CD4-positive, alpha-beta T cell treated with Interleukin-6 at 100 ng/mL for 8 hours (primary cell): ENCODE results near the gene CIAO2B.
"Not testable (repeated sequence)": the region's sequence is repeated elsewhere in the genome, so short reads cannot be mapped to it uniquely, and the experiment has no call there.

ENCODE experiments used
- DNase-seq: peaks from one replicate; pipeline ENCODE4 v3.0.0-alpha.2; 2020; ENCODE audit warnings: mixed read lengths, low spot score

Gene CIAO2B

DNA sequence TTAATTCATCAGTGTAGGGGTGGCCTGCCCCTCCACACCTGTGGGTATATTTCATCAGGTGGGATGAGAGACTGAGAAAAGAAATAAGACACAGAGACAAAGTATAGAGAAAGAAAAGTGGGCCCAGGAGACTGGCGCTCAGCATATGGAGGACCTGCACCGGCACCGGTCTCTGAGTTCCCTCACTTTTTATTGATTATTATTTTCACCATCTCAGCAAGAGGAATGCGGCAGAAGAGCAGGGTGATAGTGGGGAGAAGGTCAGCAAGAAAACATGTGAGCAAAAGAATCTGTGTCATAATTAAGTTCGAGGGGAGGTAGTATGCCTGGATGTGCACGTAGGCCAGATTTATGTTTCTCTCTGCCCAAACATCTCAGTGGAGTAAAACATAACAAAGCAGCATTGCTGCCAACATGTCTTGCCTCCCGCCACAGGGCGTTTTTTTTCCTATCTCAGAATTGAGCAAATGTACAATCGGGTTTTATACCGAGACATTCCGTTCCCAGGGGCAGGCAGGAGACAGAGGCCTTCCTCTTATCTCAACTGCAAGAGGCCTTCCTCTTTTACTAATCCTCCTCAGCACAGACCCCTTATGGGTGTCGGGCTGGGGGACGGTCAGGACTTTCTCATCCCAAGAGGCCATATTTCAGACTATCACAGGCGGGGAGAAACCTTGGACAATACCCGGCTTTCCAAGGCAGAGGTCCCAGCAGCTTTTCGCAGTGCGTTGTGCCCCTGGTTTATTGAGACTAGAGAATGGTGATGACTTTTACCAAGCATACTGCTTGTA is 21.4 kb upstream of the CIAO2B start:
- DNase-seq: not testable (repeated sequence)

DNA sequence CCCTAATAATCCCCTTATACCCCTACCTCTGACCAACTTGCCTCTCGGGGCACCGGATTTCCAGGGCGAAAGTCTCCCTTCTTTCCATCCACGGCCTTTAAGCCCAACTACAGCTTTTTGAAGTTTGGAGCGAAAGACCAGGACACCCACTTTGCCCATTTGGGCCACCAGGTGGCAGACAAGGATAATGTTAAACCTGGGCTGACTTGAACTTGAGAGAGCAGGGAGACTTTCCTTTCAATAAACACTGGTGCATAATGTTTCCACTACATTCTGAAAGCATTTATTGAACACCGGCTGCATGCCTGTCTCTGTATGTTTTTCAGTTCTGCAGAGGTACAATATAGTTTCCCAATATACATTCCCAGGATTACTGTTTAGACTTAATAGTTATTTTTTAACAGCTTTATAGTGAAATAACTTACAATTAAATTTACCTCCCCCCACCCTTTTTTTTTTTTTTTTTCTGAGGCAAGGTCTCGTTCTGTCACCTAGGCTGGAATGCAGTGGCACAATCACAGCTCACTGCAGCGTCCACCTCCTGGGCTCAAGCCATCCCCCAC is 20.0 kb upstream of the CIAO2B start:
- peak; percentile 70 for DNase-seq

DNA sequence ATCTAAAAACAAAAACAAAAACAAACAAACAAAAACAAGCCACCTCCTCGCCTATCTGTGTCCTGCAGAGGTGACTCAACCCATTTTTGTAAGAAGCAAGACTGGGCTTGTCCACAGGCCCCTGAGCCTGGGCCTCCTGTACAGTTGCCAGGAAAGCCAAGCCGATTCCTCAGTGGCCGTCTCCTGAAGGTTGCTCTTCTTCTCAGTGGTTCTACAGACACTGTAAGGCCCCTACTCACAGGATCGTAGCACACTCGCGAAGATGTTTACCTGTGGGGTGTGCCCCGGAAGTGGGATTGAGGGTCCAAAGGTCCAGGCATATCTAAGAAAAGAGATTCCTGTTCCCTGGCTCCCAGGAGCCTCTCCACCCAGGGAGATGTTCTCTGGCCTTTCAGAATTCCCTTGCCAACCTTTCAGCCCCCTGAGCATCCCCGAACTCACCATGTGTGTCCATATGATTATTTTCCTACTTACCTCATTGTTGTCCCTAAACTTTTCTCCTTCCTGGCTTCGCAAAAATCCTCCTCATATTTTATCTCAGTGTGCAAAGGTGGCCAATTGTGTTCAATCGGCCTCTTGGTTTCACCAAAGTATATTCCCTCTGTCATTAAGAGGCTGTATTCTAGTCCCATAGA is 19.4 kb upstream of the CIAO2B start:
- DNase-seq: no peak

DNA sequence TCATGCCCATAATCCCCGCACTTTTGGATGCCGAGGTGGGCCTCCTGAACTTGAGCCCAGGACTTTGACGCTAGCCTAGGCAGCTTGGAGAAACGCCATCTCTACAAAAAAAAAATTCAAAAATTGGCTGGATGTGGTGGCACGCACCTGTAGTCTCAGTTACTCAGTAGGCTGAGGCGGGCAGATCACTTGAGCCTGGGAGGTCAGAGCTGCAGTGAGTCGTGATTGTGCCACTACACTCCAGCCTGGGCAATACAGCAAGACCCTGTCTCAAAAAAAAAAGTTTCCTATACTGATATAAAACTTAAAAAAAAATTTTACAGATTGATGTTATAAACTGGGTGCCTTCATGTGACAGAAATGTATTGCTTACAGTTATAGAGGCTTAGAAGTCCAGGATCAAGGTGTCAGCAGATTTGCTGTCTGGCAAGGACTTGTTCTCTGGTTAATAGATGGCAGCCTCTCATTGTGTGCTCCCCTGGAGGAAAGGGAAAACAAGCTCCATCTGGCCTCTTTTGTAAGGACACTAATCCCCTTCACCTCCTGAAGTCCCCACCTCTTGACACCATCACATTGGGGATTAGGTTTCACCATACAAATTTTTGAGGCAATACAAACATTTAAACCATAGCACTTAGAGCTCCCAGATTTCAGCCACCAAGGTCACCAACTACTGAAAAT is 18.4 kb upstream of the CIAO2B start:
- DNase-seq: no peak

DNA sequence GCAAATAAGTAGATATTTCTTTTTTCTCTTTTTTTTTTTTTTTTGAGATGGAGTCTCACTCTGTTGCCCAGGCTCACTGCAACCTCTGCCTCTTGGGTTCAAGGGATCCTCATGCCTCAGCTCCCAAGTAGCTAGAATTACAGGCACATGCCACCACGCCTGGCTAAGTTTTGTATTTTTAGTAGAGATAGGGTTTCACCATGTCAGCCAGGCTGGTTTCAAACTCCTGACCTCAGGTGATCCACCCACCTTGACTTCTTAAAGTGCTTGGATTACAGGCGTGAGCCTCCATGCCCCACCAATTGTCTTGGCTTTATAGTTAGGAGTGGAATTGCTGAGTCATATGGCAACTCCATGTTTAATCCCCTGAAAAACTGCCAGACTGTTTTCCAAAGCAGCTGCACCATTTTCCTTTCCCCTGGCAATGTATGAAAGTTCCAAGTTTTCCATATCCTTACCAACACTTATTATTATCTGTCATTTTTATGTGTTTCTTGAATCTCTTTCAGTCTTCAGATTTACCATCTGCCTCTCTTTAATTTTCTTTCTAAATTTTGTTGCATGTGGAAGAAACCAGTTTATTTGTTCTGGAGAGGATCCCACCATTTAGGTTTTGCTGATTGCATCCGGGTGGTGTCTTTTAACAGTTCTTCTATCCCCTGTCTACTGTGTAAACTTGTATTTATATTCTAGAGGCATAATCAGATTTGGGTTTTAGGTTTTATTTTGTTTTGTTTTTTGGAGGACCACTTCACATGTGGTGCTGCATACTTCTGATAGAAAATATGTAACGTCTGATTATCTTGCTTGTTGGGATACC is 17.0 kb upstream of the CIAO2B start:
- DNase-seq: no peak

DNA sequence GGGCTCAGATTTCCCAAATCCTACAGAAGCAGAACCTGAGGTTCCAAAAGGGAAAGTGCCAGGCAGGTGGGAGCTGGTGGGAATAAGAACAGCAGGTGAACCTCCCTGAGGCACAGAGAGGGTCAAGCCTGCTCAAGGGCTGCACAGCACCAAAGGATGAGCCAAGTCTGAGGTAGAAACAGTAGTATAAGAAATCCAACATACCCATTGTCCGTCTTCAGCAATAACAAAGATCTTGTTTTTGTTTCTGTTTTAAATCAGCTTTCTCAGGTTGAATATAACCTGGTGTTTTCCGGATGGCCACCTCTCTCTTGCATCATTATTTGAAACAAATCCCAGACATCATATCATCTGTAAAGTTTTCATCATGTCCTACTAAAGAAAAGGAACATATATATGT is 16.2 kb upstream of the CIAO2B start:
- DNase-seq: no peak

DNA sequence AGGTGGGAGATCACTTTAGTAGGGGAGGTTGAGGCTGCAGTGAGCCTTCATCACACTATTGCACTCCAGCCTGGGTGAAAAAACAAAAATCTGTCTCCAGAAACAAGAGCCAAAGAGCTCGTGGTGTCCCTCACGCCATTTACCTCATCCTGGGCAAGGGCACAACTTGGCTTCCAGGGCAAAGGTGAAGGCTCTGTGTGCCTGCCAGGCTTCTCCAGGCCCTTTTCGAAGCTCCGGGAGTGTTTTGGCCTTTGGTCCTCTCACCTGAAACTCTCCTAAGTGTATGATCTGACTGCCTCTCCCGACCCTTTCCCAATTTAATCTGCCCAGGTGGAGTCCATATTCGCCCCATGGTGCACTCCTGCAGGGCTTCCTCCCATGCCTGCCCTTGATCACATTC is 15.3 kb upstream of the CIAO2B start:
- no peak for DNase-seq

DNA sequence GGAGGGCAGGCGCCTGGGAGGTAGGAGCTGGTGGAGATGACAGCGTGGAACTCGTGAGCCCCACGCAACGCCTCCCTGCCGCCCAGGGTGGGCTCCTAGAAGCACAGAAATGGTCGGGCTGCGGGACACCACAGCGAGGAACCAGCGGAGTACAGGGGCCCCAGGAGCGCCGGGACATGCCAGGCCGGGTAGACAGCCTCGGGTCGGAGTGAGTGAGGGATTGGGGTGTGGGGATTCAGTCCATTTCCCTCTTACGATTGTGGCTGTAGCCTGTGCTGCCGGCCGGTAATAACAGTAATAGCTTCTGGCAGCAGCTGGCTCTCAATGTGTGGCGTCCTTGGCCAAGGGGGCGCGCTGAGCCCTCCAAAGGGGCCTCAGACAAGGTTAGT is 14.6 kb upstream of the CIAO2B start:
- DNase-seq: no peak

DNA sequence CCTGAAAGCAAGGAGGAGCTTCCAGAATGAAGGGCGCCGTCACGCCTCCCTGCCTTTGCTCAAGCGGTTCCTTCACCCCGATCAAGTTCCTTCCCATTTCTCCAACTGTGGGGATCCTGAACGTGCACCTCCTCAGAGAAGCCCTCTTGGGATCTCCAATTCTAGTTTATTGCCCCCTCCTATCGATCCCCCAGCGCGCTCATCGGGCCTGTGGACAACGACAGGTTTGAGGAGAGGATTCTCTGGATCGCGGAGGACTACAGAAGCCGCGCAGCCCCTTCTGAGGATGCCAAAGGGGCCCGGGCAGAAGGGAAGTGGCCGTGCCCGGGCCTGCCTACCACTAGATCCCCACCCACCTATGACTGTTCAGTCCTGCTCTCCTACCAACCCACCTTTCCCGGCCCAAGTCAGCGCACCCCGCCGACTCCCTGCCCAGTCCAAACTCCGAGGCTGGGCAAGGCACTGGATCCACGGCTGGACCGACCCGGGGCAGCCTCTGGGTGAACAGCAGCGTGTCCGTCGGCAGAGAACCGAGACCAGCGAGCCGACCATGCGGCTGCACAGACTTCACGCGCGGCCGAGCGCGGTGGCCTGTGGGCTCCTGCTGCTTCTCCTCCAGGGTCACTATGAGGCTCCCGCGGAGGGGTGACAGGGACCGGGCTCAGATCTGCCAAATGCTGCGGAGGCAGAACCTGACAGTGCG is 14.1 kb upstream of the CIAO2B start:
- DNase-seq: no peak

DNA sequence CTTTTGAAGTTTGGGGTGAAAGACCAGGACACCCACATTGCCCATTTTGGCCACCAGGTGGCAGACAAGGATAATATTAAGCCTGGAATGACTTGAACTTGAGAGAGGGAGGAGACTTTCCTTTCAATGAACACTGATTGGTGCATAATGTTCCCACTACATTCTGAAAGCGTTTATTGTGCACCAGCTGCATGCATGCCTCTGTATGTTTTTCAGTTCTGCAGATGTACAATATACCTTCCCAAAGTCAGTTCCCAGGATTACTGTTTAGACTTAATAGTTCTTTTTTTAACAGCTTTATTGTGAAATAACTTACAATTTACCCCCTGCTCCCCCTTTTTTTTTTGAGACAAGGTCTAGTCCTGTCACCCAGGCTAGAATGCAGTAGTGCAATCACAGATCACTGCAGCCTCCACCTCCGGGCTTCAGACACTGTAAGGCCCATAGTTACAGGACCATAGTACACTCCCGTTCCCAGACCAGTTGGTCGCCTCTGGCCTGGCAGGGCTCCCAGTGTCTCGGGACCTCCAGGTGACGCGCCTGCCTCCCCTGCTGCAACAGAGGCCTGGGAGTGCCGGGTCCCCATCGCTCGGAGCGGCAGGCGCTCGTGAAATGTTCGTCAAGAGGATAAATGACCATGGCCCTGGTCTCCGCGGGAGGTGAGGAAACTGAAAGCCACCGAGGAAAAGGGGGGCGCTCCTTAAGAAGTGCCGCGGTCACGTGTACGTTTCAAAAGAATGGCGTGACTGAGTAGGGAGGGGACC is 13.3 kb upstream of the CIAO2B start:
- peak; percentile 81 for DNase-seq

DNA sequence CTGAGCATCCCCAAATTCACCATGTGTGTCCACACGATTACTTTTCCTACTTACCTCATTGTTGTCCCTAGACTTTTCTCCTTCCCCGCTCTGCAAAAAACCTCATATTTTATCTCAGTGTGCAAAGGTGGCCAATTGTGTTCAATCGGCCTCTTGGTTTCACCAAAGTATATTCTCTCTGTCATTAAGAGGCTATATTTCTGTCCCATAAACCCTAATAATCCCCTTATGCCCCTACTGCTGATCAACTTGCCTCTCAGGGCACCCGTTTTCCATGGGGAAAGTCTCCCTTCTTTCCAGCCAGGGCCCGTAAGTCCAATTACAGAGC is 12.7 kb upstream of the CIAO2B start:
- DNase-seq: no peak

DNA sequence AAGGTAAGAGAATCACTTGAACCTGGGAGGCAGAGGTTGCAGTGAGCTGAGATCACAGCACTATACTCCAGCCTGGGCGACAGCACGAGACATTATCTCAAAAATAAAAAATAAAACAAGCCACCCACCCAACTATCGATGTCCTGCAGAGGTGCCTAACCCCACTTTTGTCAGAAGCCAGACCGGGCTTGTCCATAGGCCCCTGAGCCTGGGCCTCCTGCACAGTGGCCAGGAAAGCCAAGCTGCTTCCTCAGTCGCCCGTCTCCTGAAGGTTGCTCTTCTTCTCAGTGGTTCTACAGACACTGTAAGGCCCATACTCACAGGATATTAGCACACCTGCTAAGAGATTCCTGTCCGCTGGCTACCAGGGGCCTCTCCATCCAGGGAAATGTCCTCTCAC is 12.3 kb upstream of the CIAO2B start:
- DNase-seq: no peak

DNA sequence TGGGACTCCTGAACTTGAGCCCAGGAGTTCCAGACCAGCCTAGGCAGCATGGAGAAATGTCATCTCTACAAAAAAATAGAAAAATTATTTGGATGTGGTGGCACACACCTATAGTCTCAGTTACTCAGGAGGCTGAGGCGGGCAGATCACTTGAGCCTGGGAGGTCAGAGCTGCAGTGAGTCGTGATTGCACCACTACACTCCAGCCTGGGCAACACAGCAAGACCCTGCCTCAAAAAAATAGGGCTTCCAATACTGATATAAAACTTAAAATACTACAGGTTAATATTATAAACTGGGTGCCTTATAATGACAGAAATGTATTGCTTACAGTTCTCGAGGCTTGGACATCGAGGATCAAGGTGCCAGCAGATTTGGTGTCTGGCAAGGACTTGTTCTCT is 11.7 kb upstream of the CIAO2B start:
- no peak for DNase-seq

DNA sequence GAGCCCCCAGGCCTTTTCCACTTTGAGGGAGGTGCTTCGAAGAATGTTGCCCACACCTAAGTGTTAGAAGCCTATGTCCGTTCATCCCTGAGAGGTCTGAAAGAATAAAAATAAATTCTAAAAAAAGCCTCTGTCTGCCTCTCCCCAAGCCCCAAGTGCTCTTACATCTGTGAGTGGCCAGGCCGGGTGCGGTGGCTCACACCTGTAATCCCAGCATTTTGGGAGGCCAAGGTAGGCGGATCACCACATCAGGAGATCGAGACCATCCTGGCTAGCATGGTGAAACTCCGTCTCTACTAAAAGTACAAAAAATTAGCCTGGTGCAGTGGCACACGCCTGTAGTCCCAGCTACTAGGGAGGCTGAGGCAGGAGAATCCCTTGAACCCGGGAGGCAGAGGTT is 10.8 kb upstream of the CIAO2B start:
- DNase-seq: not testable (repeated sequence)

DNA sequence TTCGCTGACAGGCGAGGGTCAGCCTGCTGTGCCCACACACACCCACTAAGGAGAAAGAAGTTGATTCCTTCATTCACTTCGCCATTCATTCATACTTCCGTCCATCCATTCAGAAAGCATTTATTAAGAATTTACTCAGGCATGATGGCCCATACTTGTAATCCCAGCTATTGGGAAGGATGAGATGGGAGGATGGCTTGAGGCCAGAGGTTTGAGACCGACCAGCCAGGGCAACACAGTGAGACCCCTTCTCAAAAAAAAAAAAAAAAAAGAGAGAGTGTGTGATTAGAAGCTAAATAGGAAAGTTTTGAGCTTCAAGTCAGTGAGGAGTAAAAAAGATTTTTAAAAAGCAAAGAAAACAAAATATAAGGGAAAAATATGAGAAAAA is 9.8 kb upstream of the CIAO2B start:
- DNase-seq: no peak

DNA sequence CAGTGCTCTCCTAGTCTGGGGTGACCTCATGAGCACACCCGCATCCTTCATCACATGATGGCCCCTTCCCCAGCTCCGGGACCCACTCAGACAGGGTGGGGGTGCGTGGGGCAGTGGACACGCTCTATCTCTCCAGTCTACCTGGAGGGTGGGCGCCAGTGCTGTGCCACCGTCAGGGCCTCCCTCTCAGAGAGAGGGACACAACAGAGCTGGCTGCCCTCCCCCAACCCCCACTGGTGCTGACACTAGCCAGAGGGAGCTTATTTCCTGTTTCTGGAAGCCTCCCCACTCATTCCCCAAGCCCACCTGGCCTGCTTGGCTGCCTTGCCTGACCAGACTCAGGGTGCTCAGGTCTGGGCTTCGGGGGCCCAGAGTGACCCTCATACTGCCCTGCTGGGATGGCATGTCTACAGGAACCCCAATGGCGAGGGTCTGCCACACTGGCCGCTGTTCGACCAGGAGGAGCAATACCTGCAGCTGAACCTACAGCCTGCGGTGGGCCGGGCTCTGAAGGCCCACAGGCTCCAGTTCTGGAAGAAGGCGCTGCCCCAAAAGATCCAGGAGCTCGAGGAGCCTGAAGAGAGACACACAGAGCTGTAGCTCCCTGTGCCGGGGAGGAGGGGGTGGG is 9.3 kb upstream of the CIAO2B start:
- DNase-seq: no peak

DNA sequence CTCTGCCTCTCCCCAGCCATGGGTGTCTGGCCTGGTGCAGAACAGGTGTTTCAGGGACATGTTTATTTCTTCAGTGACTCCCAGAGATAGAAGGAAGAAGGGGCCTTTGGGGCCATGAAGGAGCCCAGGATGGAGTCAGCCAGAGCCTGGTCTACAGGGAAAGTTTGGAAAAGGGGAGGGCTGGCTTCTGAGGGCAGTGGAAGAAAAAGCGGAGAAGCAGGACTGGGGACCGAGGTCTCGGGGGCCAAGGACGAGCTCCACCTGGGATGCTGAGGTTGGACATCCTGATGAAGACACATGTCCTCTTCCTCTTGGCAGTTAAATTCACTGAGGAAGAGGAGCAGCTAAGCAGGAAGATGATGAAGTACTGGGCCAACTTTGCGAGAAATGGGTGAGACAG is 8.8 kb upstream of the CIAO2B start:
- DNase-seq: no peak

DNA sequence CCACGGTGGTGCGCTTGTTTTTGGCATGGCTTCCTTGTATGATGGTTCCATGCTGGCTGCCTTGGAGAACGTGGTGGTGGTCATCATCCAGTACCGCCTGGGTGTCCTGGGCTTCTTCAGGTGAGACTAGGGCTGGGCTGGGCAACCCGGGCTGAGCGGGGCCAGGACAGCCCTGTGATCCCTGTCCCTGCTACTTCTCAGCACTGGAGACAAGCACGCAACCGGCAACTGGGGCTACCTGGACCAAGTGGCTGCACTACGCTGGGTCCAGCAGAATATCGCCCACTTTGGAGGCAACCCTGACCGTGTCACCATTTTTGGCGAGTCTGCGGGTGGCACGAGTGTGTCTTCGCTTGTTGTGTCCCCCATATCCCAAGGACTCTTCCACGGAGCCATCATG is 6.0 kb upstream of the CIAO2B start:
- no peak for DNase-seq

DNA sequence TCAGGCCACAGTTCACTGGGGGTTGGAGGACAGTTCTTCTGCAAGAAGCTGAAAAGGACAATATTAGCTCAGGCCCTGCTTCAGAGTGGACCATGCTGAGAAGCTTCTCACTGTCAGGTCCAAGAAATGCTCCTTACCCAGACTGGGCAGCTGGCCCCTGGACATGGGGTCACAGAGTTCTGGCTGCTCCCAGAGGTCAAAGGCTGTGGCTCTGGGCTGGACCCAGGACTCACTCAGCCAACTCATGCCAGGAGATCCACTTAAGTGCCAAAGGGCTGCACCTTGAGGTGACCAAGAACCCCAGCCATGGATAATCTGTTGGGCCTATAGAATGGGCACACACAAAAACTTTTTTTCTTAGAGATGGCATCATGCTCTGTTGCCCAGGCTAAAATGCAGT is 5.2 kb upstream of the CIAO2B start:
- DNase-seq: no peak

DNA sequence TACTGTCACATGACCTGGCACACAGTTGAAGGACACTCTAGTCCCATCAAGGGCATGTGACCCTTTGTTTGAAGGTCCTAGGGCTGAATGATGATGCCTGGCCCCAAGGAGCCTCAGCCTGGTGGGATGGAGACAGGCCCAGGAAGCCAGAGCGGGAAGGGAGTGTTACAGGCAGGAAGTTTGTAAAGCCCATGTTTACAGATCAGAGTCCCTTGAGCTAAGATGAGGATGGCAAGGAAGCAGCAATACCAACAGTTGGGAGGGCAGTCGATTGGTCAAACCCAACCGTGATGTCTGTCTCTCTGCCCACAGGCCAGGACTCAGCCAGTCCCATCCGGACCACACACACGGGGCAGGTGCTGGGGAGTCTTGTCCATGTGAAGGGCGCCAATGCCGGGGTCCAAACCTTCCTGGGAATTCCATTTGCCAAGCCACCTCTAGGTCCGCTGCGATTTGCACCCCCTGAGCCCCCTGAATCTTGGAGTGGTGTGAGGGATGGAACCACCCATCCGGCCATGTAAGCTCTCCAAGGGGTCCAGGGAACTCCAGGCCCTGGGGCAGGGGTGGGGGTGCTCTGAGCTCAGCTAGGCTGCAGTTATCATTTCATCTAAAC is 3.6 kb upstream of the CIAO2B start:
- no peak for DNase-seq
